CD14-positive monocyte (primary cell): ENCODE measurements around the gene CFHR4. TPM values are rescaled to one million over a fixed set of nuclear protein-coding genes. Genes with fewer than 3 reads are reported as not detected.

Experiments
- DNase-seq, 3 donors: peaks; one replicate each; pipeline ENCODE4 v3.0.0-alpha.2; 2011 to 2022
- H2AFZ ChIP-seq: 2 replicates; pipeline ENCODE4 v1.6.0; 2012; ENCODE audit warnings: mild to moderate bottlenecking, low read depth, low read length, inconsistent platforms; ENCODE audit not compliant: insufficient read depth, poor library complexity, severe bottlenecking
- H3K27ac ChIP-seq, 2 donors: 1 replicate in 1 of 2; 2 replicates in 1 of 2; pipeline ENCODE4 v1.5.1; 2012 to 2013; ENCODE audit warnings: low read length in 2 of 2, control low read depth in 1 of 2, inconsistent platforms in 1 of 2, low read depth in 1 of 2, mild to moderate bottlenecking in 1 of 2
- H3K27me3 ChIP-seq, 2 donors: one replicate each; pipeline versions ENCODE4 v1.6.0 to v1.6.1; 2011 to 2013; ENCODE audit warnings: low read length in 2 of 2; ENCODE audit not compliant: control insufficient read depth in 2 of 2, insufficient read depth in 2 of 2
- H3K36me3 ChIP-seq, 2 donors: replicated peaks in 1 of 2; 1 replicate in 1 of 2; 2 replicates in 1 of 2; pipeline versions ENCODE4 v1.5.1 to v1.6.1; 2012 to 2013; ENCODE audit warnings: low read length in 2 of 2, control low read depth in 1 of 2, inconsistent platforms in 1 of 2, mild to moderate bottlenecking in 1 of 2; ENCODE audit not compliant: insufficient read depth in 2 of 2, control insufficient read depth in 1 of 2
- H3K4me1 ChIP-seq, 2 donors: 1 replicate in 1 of 2; 2 replicates in 1 of 2; pipeline versions ENCODE4 v1.5.1 to v1.6.1; 2012 to 2013; ENCODE audit warnings: low read length in 2 of 2, control low read depth in 1 of 2, inconsistent platforms in 1 of 2, mild to moderate bottlenecking in 1 of 2, moderate library complexity in 1 of 2; ENCODE audit not compliant: insufficient read depth in 2 of 2, control insufficient read depth in 1 of 2
- H3K4me2 ChIP-seq: replicated peaks from 2 replicates; pipeline ENCODE3; 2012; ENCODE audit warnings: low read length, moderate library complexity, mild to moderate bottlenecking; ENCODE audit not compliant: poor library complexity, severe bottlenecking; ENCODE audit errors: extremely low read depth
- H3K4me3 ChIP-seq, 3 experiments: fragments of 200-600 bp in 1 of 3; sonication (generic) in 1 of 3; replicated peaks in 1 of 3; 1 replicate in 2 of 3; 2 replicates in 1 of 3; pipeline ENCODE4 v1.5.1; 2011 to 2013; ENCODE audit warnings: low read length in 3 of 3, mild to moderate bottlenecking in 3 of 3, control low read depth in 2 of 3, low read depth in 2 of 3, inconsistent platforms in 1 of 3, moderate library complexity in 1 of 3
- H3K79me2 ChIP-seq: 2 replicates; pipeline ENCODE4 v1.6.0; 2012; ENCODE audit warnings: mild to moderate bottlenecking, control low read depth, inconsistent platforms, low read length, moderate library complexity; ENCODE audit not compliant: insufficient read depth
- H3K9ac ChIP-seq: 2 replicates; pipeline ENCODE4 v1.6.0; 2017; ENCODE audit warnings: low read length, mild to moderate bottlenecking; ENCODE audit not compliant: insufficient read depth, poor library complexity, severe bottlenecking
- H3K9me3 ChIP-seq, 2 donors: replicated peaks in 1 of 2; 1 replicate in 1 of 2; 2 replicates in 1 of 2; pipeline versions ENCODE4 v1.5.1 to v1.6.1; 2012 to 2013; ENCODE audit warnings: low read length in 2 of 2, control low read depth in 1 of 2; ENCODE audit not compliant: control insufficient read depth in 1 of 2, insufficient read depth in 1 of 2
- H4K20me1 ChIP-seq: 2 replicates; pipeline ENCODE4 v1.6.0; 2012; ENCODE audit warnings: mild to moderate bottlenecking, low read length, control low read depth, moderate library complexity; ENCODE audit not compliant: insufficient read depth
- H3K27ac Mint-ChIP-seq, 7 donors: one replicate each; pipeline ENCODE4 v1.8.0; 2020; ENCODE audit warnings: mild to moderate bottlenecking in 7 of 7, mixed read lengths in 7 of 7, moderate library complexity in 6 of 7, inconsistent platforms in 2 of 7
- H3K27me3 Mint-ChIP-seq, 3 donors: one replicate each; pipeline ENCODE4 v1.8.0; 2021 to 2022; ENCODE audit warnings: low read depth in 3 of 3, mild to moderate bottlenecking in 3 of 3, mixed read lengths in 3 of 3, moderate library complexity in 3 of 3, inconsistent platforms in 1 of 3
- H3K36me3 Mint-ChIP-seq, 2 donors: one replicate each; pipeline ENCODE4 v1.8.0; 2020; ENCODE audit warnings: mixed read lengths in 2 of 2, inconsistent platforms in 1 of 2, mild to moderate bottlenecking in 1 of 2
- H3K4me1 Mint-ChIP-seq: one replicate; pipeline ENCODE4 v1.8.0; 2020; ENCODE audit warnings: mild to moderate bottlenecking, mixed read lengths
- H3K4me3 Mint-ChIP-seq, 2 donors: one replicate each; pipeline ENCODE4 v1.8.0; 2020; ENCODE audit warnings: mild to moderate bottlenecking in 2 of 2, mixed read lengths in 2 of 2, moderate library complexity in 1 of 2
- H3K9me3 Mint-ChIP-seq, 7 donors: one replicate each; pipeline ENCODE4 v1.8.0; 2020 to 2022; ENCODE audit warnings: mixed read lengths in 7 of 7, mild to moderate bottlenecking in 6 of 7, moderate library complexity in 6 of 7, inconsistent platforms in 2 of 7
- CTCF ChIP-seq: fragments of 200-600 bp; IDR thresholded peaks from one replicate; pipeline ENCODE4 v1.8.0; 2022; ENCODE audit warnings: antibody characterized with exemption, mild to moderate bottlenecking
- WGBS: methylation state at CpG from one replicate; pipeline ENCODE4 v1.1.5; 2013; ENCODE audit warnings: missing lambda C conversion rate; ENCODE audit not compliant: insufficient coverage; 5-methylcytosine and 5-hydroxymethylcytosine counted together
- intact Hi-C, 2 donors: fragments of 100-400 bp; cut with micrococcal nuclease; formaldehyde crosslinking; loops; one replicate each; pipeline versions ENCODE4 v1.15.0 to v1.15.1; 2023
- polyA plus RNA-seq, 3 donors: library from polyadenylated mRNA; depleted of rRNA in 1 of 3; unstranded in 2 of 3; stranded (reverse) in 1 of 3; fragments of 300-500 nt in 2 of 3; fragments of >200 nt in 1 of 3; fragmentation: Illumina TruSeq in 2 of 3; gene quantifications; 1 replicate in 2 of 3; 2 replicates in 1 of 3; pipeline ENCODE4 v1.2.3, GENCODE V29; 2012 to 2021

The CFHR4 gene
- polyA plus RNA-seq, 3 donors, result not detected

- H2AFZ ChIP-seq, result no peak overlapping the region
- intact Hi-C loops, result no loop called here
- H3K27ac Mint-ChIP-seq, result no peak overlapping the region
- no peak overlapping the region for H3K4me2 ChIP-seq
- no peak overlapping the region for H3K4me3 ChIP-seq
- no peaks in the 10 kb centered on the region for H3K27me3 ChIP-seq
- no peak overlapping the region for H3K27ac ChIP-seq
- peaks cover 0 to 11% (median 5%) of the 10 kb centered on the region in 7 donors for H3K9me3 Mint-ChIP-seq
- no peaks in the 10 kb centered on the region for H3K36me3 Mint-ChIP-seq
- H3K79me2 ChIP-seq, result no peaks in the 10 kb centered on the region
- 69% methylated on average over 2 of the region's 2 CpGs for WGBS
- no peaks in the 10 kb centered on the region for H3K36me3 ChIP-seq
- TF ChIP-seq CTCF, result no peak
- no peaks in the 10 kb centered on the region for H3K4me1 ChIP-seq
- H3K9me3 ChIP-seq, result peaks cover 7% of the 10 kb centered on the region in 2 donors
- H3K4me3 Mint-ChIP-seq, result no peak overlapping the region
- H3K27me3 Mint-ChIP-seq, result no peaks in the 10 kb centered on the region
- H4K20me1 ChIP-seq, result no peaks in the 10 kb centered on the region
- H3K4me1 Mint-ChIP-seq, result no peaks in the 10 kb centered on the region
- no peak for DNase-seq
- no peak overlapping the region for H3K9ac ChIP-seq
Observed at GRCh38 chr1:196954778-196955177, 66.9 kb downstream of the CFHR4 start.

GRCh38 chr1:196955926-196956325 lies 68.1 kb downstream of the CFHR4 start:
- no peak overlapping the region for H3K4me3 ChIP-seq
- no peak overlapping the region for H2AFZ ChIP-seq
- Mint-ChIP-seq H3K27ac (no peak overlapping the region), H3K4me1 (no peaks in the 10 kb centered on the region), H3K36me3 (no peaks in the 10 kb centered on the region), H3K9me3 (peaks cover 0 to 12% (median 4%) of the 10 kb centered on the region in 7 donors), H3K4me3 (no peak overlapping the region), H3K27me3 (no peaks in the 10 kb centered on the region)
- H3K9me3 ChIP-seq, result peaks cover 7% of the 10 kb centered on the region in 2 donors
- H3K27ac ChIP-seq, result no peak overlapping the region
- WGBS, result no CpG with 5 or more reads among the region's 1 CpG
- no peak for TF ChIP-seq CTCF
- no peak for DNase-seq
- H3K4me1 ChIP-seq, result no peaks in the 10 kb centered on the region
- H3K27me3 ChIP-seq, result no peaks in the 10 kb centered on the region
- H3K4me2 ChIP-seq, result no peak overlapping the region
- no peaks in the 10 kb centered on the region for H4K20me1 ChIP-seq
- H3K36me3 ChIP-seq, result no peaks in the 10 kb centered on the region
- no peaks in the 10 kb centered on the region for H3K79me2 ChIP-seq
- intact Hi-C loops, result no loop called here
- no peak overlapping the region for H3K9ac ChIP-seq
